ENCODE data around the gene DDC. TPM values are rescaled to one million over a fixed set of nuclear protein-coding genes. Genes with fewer than 3 reads are reported as not detected.

Gene DDC
- 7.0 and 7.1 TPM in 2 replicates for polyA plus RNA-seq

GRCh38 chr7:50564640-50565558, at the start of gene DDC:
DDC (minus strand) TSS chr7:50565405; CDS start chr7:50544085, 21,320 bp downstream.

GRCh38 chr7:50449881-50450589, 115.2 kb downstream of the DDC start, which contains the start of gene FIGNL1:
FIGNL1 (minus strand) TSS chr7:50450350; CDS start chr7:50447287, 3,063 bp downstream.

Other genes with a start within 250 kb of the DDC start
- gene FIGNL1, start 115.1 kb downstream of the DDC start, polyA plus RNA-seq, result 11.3 and 12.1 TPM in 2 replicates
- gene GRB10, start 217.5 kb upstream of the DDC start, polyA plus RNA-seq, result 0.67 and 2.0 TPM in 2 replicates

All from Purkinje cell (primary cell).